NCI-H146 (cell line): ENCODE data around the gene RAD51B.
"Not testable (repeated sequence)": the region's sequence is repeated elsewhere in the genome, so short reads cannot be mapped to it uniquely, and the experiment has no call there.

Experiments used
- DNase-seq: peaks from one replicate; lab custom pipeline; 2025; lab: John Stamatoyannopoulos, UW

Gene RAD51B

GRCh38 chr14:68027276-68027675, 207.7 kb downstream of the RAD51B start:
- DNase-seq, result no peak

DNA sequence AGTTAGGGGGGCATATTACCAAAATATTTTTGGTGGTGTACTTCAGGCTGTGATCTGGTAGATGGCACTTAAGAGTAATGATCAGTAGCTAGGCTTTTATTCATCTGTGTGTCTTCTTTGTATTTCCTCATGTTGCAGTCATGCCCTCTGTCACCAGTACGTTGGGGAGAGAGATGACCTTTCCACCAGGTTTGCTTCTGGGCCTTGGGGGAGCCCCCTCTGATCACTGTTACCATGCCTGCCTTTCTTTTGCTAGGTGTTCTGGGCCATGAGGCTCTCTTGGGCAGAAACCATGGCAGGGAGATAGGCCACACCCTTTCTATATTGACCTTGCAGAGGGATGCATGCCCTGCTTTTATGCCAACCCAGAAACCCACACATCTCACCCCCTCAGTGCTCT, 208.5 kb downstream of the RAD51B start:
- DNase-seq, result no peak

- not testable (repeated sequence) for DNase-seq
Measured at GRCh38 chr14:68031011-68031410, 211.4 kb downstream of the RAD51B start.

DNA sequence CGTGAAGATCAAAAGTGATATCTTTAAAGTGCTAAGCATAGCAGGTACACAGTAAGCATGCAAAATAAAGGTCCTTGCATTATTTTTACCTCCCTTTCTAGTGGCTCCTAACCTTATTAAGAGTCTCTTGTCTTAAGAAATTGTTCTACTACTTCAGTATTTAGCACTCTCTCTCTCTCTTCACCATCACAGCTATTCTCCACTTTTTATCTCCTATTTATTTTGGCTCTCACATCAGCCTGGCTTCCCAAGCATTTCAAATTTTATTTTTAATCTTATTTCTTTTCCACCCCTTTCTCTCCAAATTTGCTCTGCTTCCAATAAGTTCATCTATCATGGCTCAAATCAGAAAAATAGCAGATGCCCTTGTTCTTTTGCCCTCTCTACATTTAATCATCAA, 212.6 kb downstream of the RAD51B start:
- DNase-seq, result no peak

GRCh38 chr14:68033336-68033932, 213.9 kb downstream of the RAD51B start:
- DNase-seq, result no peak

- DNase-seq, result no peak
Measured at GRCh38 chr14:68034896-68035295, 215.3 kb downstream of the RAD51B start.

DNA sequence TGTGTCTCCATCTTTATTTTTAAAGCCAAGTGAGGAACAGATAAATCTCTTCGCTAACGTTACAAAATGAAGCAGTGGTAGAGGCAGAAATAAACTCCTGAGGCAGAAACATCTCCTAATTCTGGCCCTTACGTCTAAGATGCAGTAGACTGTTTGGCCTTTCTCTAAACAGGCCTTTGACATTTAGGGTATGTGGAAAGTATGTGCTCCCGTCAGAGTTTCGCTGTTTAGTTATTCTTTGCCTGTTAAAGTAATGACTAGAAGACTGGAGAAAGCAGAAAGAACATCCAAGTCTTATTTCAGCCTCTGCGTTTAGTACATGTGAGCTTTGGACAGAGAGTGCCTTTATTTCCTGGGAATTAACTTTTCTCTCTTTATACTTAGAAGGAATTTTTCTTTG, 216.6 kb downstream of the RAD51B start:
- no peak for DNase-seq

DNA sequence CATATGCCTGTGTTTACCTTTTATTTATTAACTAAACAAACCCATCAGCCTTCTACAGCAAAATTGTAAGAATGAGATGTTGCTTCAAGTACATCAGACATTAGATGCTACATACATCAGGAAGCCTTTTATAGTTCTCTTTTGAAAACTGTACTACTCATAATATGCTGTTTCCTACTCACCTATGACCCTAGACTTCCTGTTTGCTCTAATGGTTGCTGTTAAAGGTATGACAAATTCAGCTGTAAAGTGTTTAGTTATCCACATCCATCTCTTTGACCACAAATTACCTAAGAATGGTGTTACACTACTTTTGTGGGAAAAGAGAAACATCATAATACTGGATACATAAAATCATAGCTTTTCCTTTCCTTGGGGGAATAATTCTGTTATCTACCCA, 220.0 kb downstream of the RAD51B start:
- no peak for DNase-seq

- DNase-seq, result no peak
Measured at GRCh38 chr14:68040633-68041369, 221.2 kb downstream of the RAD51B start.

DNA sequence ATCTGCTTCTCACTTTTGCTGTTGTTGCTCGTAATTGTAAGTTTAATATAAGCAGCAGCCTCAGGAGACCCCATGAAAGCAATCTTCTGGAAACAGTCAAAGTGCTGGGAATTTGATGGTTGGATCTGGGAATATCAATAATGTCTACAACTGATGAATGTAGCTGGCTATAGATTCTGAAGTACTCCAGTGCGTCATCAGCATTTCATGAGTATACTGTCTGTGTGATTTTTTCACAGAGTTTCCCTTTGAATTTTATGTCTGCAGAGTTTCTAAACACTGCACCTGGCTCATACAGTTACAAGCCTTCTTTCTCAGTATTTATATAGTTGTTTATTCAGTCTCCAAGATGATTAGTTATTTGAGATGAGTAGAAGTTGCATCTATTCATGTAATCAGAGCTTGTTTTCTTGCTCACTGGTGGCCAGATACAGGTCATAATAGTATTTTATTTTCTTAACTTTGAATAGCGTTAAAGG, 222.3 kb downstream of the RAD51B start:
- DNase-seq, result peak; percentile 3

DNA sequence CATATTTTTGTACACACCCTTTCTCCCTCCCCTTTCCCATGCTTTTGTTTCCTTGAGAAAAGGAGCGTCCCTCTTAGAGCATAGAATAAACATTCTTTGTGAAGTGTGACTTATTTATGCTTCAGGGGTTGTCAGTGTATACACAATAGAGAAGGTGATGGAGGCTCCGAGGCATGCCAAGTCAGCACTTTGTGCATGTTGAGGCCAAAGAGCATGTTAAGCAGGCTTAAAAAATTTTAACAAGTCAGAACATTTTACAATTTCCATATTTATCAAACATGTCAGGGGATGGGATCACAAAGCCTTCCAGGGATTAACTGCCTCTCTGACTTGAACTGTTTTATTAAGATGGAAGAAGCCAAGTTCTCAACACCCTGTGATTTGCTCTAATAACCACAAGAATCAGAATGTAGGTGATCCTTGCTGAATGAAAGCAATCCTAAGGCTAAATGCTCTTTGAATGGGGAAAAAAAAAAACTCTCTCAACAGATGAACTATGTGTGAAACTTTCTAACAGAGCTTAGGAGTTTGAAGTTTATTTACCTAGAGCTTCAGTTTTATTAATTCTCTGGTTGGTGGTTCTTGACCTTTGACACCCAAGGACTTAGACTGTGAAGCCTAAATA, 223.1 kb downstream of the RAD51B start:
- no peak for DNase-seq

DNA sequence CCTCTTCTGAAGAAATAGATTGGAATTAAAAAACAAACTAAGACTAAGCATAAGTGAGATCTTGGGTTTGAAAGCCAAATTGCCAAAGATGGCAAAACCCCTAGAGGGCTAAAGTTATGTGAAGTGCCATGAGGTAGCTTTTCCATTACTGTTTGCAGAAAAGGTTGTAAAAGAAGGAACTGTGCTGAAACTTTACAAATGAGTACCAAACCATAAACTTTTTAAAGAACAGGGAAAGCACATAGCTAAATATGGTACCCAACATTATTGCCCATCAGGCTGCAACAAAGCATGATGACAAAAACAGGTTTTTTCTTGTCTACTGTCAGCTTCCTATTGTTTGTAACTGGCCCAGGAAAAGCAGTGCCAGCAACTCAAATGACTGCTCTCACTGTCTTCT, 224.2 kb downstream of the RAD51B start:
- no peak for DNase-seq

DNA sequence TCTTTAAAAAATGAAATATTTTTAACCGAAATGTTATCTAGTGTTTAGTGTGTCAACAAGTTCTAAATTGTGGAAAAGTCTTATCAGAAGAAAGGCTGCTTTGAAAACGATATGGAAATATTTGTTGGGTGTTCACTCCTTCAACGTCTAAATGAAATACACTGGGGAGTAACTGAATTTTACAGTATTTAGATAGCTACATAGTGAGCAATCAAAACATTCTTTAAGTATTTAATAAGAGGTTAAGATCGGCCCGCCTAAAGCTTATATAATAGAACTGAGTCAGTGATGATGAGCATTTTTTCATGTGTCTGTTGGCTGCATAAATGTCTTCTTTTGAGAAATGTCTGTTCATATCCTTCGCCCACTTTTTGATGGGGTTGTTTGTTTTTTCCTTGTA, 228.3 kb downstream of the RAD51B start:
- no peak for DNase-seq

GRCh38 chr14:68048815-68049214, 229.2 kb downstream of the RAD51B start:
- DNase-seq, result not testable (repeated sequence)

DNA sequence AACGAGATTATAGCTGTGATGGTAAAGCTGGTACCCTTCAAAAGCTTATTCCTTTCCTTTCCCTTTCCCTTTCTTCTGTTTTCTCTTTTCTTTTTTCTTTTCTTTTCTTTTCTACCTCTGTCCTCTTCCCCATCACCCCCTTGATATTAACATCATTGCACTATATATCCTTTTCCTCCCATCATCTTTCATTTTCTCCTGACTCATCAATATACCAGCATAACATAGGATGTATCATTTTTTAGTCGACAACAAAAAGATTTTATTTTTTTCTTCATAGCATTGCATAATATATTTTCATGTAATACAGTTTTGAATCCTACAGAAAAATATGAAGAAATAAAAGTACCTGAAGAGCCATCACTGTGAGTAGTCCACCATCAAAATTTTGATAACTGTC, 230.6 kb downstream of the RAD51B start:
- no peak for DNase-seq

GRCh38 chr14:68051146-68051545, 231.6 kb downstream of the RAD51B start:
- no peak for DNase-seq

DNA sequence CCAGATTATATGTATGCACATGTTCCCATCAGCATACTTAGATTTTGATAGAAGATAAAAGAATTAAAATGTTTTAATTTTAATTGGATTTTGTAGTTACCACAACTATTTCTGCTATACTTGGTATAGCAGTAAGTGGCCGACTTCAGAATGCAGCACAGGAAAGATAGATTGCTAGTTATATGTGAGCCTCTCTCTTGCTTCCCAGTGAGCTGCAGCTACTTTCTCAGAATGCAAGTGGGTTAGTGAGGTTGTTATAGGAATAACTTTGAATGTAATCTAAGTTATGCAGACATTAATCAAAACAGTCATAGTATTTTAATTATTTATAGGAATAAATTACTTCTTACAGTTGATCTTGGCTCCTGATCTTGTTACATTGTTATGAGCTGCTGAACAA, 240.6 kb downstream of the RAD51B start:
- no peak for DNase-seq

DNA sequence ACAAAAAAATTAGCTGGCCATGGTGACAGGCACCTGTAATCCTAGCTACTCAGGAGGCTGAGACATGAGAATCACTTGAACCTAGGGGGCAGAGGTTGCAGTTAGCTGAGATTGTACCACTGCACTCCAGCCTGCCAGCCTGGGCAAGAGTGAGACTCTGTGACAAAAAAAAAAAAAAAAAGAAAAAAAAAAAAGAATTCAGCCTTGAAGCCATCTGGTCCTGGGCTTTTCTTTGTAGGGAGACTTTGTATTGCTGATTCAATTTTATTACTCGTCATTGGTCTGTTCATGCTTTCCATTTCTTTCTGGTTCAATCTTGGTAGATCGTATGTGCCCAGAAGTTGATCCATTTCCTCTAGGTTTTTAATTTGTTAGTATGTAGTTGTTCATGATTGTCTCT, 243.1 kb downstream of the RAD51B start:
- no peak for DNase-seq

- no peak for DNase-seq
Measured at GRCh38 chr14:68065322-68065721, 245.7 kb downstream of the RAD51B start.

- DNase-seq, result no peak
Measured at GRCh38 chr14:68074765-68075381, 255.3 kb downstream of the RAD51B start.

- peak; percentile 32 for DNase-seq
Measured at GRCh38 chr14:68075382-68076029, 255.9 kb downstream of the RAD51B start.

GRCh38 chr14:68076451-68076850, 256.9 kb downstream of the RAD51B start:
- no peak for DNase-seq
